ENCODE results near the gene TRPC6.

TRPC6 gene

GRCh38 chr11:101511065-101511464, 72.7 kb downstream of the TRPC6 start:
- Histone ChIP-seq H3K4me3 (ENCODE audit: low read length) (peak overlapping the region; percentile 58), H3K4me2 (ENCODE audit: low read length) (peak overlapping the region; percentile 63), H4K20me1 (ENCODE audit: control insufficient read depth, insufficient read depth, low read depth, low read length) (no peaks in the 10 kb centered on the region), H3K9me3 (ENCODE audit: control insufficient read depth, insufficient read depth, low read length) (peaks cover 7% of the 10 kb centered on the region; the same call in 1 of the 2 replicates), H3K79me2 (ENCODE audit: control insufficient read depth, low read length) (no peaks in the 10 kb centered on the region), H3K27me3 (ENCODE audit: control insufficient read depth, low read length) (no peaks in the 10 kb centered on the region), H3K4me1 (ENCODE audit: control insufficient read depth, low read length) (peaks cover 40% of the 10 kb centered on the region), H3F3A (ENCODE audit: control insufficient read depth, insufficient read depth) (peaks cover 14% of the 10 kb centered on the region), H3K9me2 (replicated peaks; ENCODE audit: control insufficient read depth, low read length) (no peaks in the 10 kb centered on the region), H3K36me3 (ENCODE audit: control insufficient read depth, low read length) (peaks cover 12% of the 10 kb centered on the region), H3K27ac (ENCODE audit: low read depth, low read length) (no peak overlapping the region; the same call in 1 of the 2 replicates)
- no peak for TF ChIP-seq CTCF (IDR thresholded peaks at IDR 0.05; ENCODE audit: low read depth, low read length, poor library complexity, severe bottlenecking)
- no peak for TF ChIP-seq EZH2phosphoT487 (IDR thresholded peaks at IDR 0.05; ENCODE audit: borderline replicate concordance, low read length)

DNA sequence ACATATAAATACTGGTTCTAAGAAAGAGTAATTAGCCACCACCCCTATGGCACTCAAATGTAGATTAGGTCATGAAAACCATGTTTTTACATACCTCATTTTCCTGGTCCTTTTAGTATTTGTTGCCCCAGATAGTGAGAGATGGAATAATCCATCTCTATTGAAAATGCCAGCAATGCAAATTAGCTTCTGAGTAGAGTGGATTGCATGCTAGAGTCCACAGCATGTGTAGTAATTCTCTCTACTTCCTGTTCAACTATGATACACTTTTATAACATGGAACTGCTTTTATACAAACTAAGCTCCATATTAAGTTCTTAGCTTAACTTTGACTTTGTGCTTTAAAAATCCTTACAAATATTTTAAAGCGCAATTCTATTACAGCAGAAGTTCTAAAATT, 73.2 kb downstream of the TRPC6 start:
- Histone ChIP-seq H3K27me3 (ENCODE audit: control insufficient read depth, low read length) (no peaks in the 10 kb centered on the region), H3K79me2 (ENCODE audit: control insufficient read depth, low read length) (no peaks in the 10 kb centered on the region), H3K9me3 (ENCODE audit: control insufficient read depth, insufficient read depth, low read length) (peaks cover 7% of the 10 kb centered on the region; the same call in 1 of the 2 replicates), H3K36me3 (ENCODE audit: control insufficient read depth, low read length) (peaks cover 12% of the 10 kb centered on the region), H3K9me2 (replicated peaks; ENCODE audit: control insufficient read depth, low read length) (no peaks in the 10 kb centered on the region), H3F3A (ENCODE audit: control insufficient read depth, insufficient read depth) (peaks cover 14% of the 10 kb centered on the region), H3K27ac (ENCODE audit: low read depth, low read length) (peak overlapping the region; percentile 85), H3K4me1 (ENCODE audit: control insufficient read depth, low read length) (peaks cover 40% of the 10 kb centered on the region), H3K4me3 (ENCODE audit: low read length) (peak overlapping the region; percentile 58), H3K4me2 (ENCODE audit: low read length) (peak overlapping the region; percentile 63), H4K20me1 (ENCODE audit: control insufficient read depth, insufficient read depth, low read depth, low read length) (no peaks in the 10 kb centered on the region)
- TF ChIP-seq EZH2phosphoT487 (IDR thresholded peaks at IDR 0.05; ENCODE audit: borderline replicate concordance, low read length) (no peak), CTCF (IDR thresholded peaks at IDR 0.05; ENCODE audit: low read depth, low read length, poor library complexity, severe bottlenecking) (no peak)

GRCh38 chr11:101509922-101510321, 73.9 kb downstream of the TRPC6 start:
- H3K4me2 ChIP-seq (ENCODE audit: low read length), result peak overlapping the region; percentile 63
- H3K9me2 ChIP-seq (replicated peaks; ENCODE audit: control insufficient read depth, low read length), result no peaks in the 10 kb centered on the region
- TF ChIP-seq CTCF (IDR thresholded peaks at IDR 0.05; ENCODE audit: low read depth, low read length, poor library complexity, severe bottlenecking) (no peak), EZH2phosphoT487 (IDR thresholded peaks at IDR 0.05; ENCODE audit: borderline replicate concordance, low read length) (no peak)
- H3K79me2 ChIP-seq (ENCODE audit: control insufficient read depth, low read length), result no peaks in the 10 kb centered on the region
- no peaks in the 10 kb centered on the region for H3K27me3 ChIP-seq (ENCODE audit: control insufficient read depth, low read length)
- H3K27ac ChIP-seq (ENCODE audit: low read depth, low read length), result peak overlapping the region; percentile 85
- H3F3A ChIP-seq (ENCODE audit: control insufficient read depth, insufficient read depth), result peaks cover 14% of the 10 kb centered on the region
- no peaks in the 10 kb centered on the region for H4K20me1 ChIP-seq (ENCODE audit: control insufficient read depth, insufficient read depth, low read depth, low read length)
- peak overlapping the region; percentile 58 for H3K4me3 ChIP-seq (ENCODE audit: low read length)
- H3K4me1 ChIP-seq (ENCODE audit: control insufficient read depth, low read length), result peaks cover 40% of the 10 kb centered on the region
- peaks cover 12% of the 10 kb centered on the region for H3K36me3 ChIP-seq (ENCODE audit: control insufficient read depth, low read length)
- H3K9me3 ChIP-seq (ENCODE audit: control insufficient read depth, insufficient read depth, low read length), result peaks cover 7% of the 10 kb centered on the region; the same call in 1 of the 2 replicates
